GM13976 (cell line): ENCODE measurements around the gene MANEAL.

Experiments
- DNase-seq: peaks from one replicate; pipeline ENCODE4 v3.0.0; 2012; ENCODE audit warnings: low spot score
- in situ Hi-C: fragments of 300-500 bp; cut with MboI; formaldehyde crosslinking; loops from one replicate; pipeline ENCODE4 v1.12.0; 2022; ENCODE audit warnings: low sequenced_read_pairs, mixed read lengths, inconsistent platforms; ENCODE audit not compliant: unreplicated experiment
- TF ChIP-seq, protein P1 (sequence below): IDR thresholded peaks from 2 replicates; pipeline ENCODE4 v1.5.1; 2012; ENCODE audit warnings: borderline replicate concordance, mild to moderate bottlenecking; ENCODE audit not compliant: insufficient read depth; ENCODE audit errors: extremely low read depth, missing control alignments, control extremely low read depth

The MANEAL gene

DNA sequence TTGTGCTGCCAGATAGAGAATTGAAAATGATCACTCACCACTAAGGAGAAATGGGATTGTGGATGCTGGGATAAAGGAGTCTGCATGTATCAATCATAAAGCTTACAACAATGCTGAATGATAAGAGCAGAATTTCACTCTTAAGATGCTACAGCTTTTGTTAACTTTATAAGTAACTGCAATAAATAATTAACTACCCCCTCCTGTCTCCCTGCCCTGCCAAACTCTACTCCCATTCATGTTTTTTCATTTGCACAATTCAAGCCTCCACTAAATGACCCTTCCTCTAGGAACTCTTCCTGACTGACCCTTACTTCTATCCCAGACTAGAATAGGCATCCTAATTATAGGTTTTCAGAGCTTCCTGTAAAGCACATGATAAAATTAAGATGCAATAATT, 50.9 kb downstream of the MANEAL start:
- TF ChIP-seq, protein P1, sequence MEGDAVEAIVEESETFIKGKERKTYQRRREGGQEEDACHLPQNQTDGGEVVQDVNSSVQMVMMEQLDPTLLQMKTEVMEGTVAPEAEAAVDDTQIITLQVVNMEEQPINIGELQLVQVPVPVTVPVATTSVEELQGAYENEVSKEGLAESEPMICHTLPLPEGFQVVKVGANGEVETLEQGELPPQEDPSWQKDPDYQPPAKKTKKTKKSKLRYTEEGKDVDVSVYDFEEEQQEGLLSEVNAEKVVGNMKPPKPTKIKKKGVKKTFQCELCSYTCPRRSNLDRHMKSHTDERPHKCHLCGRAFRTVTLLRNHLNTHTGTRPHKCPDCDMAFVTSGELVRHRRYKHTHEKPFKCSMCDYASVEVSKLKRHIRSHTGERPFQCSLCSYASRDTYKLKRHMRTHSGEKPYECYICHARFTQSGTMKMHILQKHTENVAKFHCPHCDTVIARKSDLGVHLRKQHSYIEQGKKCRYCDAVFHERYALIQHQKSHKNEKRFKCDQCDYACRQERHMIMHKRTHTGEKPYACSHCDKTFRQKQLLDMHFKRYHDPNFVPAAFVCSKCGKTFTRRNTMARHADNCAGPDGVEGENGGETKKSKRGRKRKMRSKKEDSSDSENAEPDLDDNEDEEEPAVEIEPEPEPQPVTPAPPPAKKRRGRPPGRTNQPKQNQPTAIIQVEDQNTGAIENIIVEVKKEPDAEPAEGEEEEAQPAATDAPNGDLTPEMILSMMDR: no peak
- in situ Hi-C loops: no loop called here
- DNase-seq: no peak

DNA sequence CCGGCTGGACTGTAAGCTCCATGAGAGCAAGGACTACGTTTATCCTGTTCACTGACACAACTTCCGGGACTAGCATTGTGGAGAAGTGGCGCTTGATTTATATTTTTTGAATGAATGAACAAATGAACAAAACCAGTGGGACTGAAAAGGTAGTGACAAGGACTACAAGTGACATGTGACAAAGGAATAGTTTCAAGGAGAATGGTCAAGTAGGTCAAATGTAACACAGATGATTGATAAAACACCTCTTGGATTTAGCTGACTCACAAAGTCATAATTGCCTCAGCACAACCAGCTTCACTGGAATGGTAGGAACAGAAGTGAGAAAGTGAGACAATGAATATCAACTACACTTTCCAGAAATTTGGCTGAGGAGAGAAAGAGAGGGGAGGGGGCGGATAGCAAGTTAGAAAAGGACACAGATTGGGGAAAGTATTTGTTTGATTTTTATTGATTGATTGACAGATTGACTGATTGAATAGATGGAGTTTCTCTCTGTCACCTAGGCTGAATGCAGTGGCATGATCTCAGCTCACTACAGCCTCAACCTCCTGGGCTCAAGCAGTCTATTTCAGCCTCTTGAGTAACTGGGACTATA, 51.5 kb downstream of the MANEAL start:
- DNase-seq: no peak
- in situ Hi-C loops: no loop called here
- TF ChIP-seq, protein P1: no peak

DNA sequence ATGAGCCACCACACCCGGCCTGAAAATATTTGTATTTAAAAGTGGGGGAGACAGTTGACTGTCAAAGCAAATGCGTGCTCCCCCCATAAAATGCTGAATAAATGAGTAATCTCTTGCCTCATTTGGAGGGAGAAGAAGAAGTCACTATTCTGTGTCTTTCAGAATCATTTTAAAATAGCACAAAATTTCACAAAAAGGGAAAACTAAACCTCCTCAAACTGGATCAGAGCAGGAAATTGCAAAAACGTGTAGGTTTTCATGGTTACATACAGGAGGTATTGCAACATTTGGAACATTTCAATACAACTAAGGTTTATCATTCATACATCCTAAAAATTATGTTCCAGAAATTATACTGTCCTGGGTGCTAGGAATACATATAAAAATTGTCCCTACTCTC, 52.1 kb downstream of the MANEAL start:
- in situ Hi-C loops: no loop called here
- TF ChIP-seq, protein P1: no peak
- no peak for DNase-seq

DNA sequence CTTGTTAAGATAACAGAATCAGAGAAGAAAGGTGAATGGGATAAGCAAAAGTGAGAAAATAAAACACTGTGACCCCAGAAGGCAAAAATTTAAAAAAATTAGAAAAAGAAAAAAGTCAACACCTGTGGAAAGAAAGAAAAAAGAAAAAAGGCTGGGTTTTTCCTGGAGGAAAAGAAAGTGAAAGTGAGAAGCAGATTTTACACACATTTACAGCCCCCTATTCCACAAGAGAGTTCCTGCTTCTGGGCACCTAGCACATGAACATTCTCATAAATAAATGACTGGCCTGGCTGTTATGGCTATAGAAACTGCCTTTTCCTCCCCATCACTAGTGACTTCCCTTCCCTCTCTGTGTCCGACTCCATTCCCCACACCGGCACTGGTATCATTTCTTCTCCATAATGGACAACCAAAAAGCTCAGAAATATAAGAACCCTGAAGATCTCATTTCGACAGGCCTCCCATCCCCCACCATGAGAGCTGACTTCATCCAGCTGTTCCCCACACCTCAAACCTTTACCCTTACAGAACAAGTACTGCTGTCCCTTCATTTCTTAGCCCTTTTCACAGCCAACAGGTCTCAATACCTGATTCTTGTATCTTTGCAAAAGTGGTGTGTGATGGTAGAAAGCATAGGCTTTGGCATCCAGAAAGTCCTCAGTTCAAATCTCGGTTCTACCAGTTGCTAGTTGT, 53.1 kb downstream of the MANEAL start:
- in situ Hi-C loops: no loop called here
- DNase-seq: no peak
- TF ChIP-seq, protein P1: no peak

DNA sequence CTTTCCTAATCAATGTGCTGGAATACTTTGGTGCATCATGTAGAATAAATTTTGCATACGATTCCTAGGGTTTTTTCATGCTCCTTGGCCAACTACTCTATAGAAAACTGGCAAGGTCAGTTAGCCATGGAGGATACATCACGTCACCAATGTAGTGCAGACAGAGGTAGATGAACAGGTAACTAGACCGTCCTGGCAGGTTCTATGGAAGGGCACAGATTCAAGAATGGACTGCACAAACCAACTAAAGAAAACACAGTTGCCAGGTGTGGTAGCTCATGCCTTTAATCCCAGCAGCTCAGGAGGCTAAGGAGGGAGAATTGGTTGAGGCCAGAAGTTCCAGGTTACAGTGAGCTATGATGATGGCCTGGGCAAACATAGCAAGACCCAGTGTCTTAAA, 55.8 kb downstream of the MANEAL start:
- TF ChIP-seq, protein P1: no peak
- no peak for DNase-seq
- in situ Hi-C loops: no loop called here

DNA sequence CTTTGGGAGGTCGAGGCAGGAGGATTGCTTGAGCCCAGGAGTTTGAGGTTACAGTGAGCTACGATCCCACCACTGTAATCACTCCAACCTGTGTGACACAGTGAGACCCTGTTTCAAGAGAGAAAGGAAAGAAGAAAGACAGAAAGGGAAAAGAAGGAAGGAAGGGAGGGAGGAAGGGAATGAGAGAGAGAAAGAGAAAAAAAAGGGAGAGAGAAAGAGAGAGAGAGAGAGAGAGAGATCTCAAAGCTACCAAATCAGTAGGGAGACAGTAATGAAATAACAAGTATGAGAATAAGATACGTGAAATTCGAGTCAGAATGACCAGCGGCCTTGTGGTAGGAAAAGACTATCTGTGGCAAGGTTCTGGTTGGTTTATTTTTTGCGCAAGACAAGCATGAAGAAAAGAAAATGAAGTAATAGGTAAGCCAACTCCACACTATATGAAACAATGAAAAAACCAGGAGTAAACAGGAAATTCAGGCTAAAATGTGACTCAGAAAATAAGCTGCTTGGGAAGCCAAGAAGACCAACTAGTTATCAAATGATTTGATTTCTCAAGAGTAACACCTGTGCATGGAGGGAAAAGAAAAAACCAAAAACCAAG, 56.8 kb downstream of the MANEAL start:
- in situ Hi-C loops: no loop called here
- DNase-seq: no peak
- TF ChIP-seq, protein P1: no peak
